H1 (cell line): ENCODE measurements around the gene PTPN3. TPM values are rescaled to one million over a fixed set of nuclear protein-coding genes. Genes with fewer than 3 reads are reported as not detected.

Experiments used
- ASH2L ChIP-seq: fragments of 200-600, 300-600 bp; sonication (generic); IDR thresholded peaks from one replicate; pipeline ENCODE4 v1.7.1; 2017; ENCODE audit warnings: low read length
- CHD7 ChIP-seq: fragments of 300-600 bp; sonication (generic); IDR thresholded peaks from 2 replicates; pipeline ENCODE4 v1.7.1; 2012; ENCODE audit warnings: low read length, moderate library complexity, mild to moderate bottlenecking, inconsistent platforms; ENCODE audit not compliant: insufficient replicate concordance
- EZH2 ChIP-seq: fragments of 200-600 bp; sonication (generic); IDR thresholded peaks from 2 replicates; pipeline ENCODE4 v1.7.1; 2012; ENCODE audit warnings: low read depth, mild to moderate bottlenecking, moderate library complexity, low read length, inconsistent platforms; ENCODE audit not compliant: severe bottlenecking
- GABPA ChIP-seq: IDR thresholded peaks from 2 replicates; pipeline ENCODE4 v1.6.1; 2011; ENCODE audit warnings: mild to moderate bottlenecking, low read length, moderate library complexity, borderline replicate concordance; ENCODE audit not compliant: insufficient read depth
- MAFK ChIP-seq: IDR thresholded peaks from 2 replicates; pipeline ENCODE4 v1.6.1; 2012; ENCODE audit warnings: low read depth, mild to moderate bottlenecking, improper control_type of control experiment, low read length
- NANOG ChIP-seq: IDR thresholded peaks from 2 replicates; pipeline ENCODE4 v1.6.1; 2011; ENCODE audit warnings: low read length, low read depth, mild to moderate bottlenecking, inconsistent platforms; ENCODE audit not compliant: insufficient read depth, poor library complexity, severe bottlenecking
- RNF2 ChIP-seq: fragments of 200-900, 300-1000 bp; sonication (generic); IDR thresholded peaks from 2 replicates; pipeline ENCODE4 v1.7.1; 2016; ENCODE audit warnings: borderline replicate concordance, low read depth, mild to moderate bottlenecking, antibody characterized with exemption, low read length; ENCODE audit not compliant: poor library complexity, severe bottlenecking; ENCODE audit errors: missing control alignments
- USF2 ChIP-seq: IDR thresholded peaks from 2 replicates; pipeline ENCODE4 v1.6.1; 2011; ENCODE audit warnings: low read length, improper control_type of control experiment
- polyA plus RNA-seq, 7 experiments: library from polyadenylated mRNA; depleted of rRNA in 3 of 7; stranded (reverse) in 5 of 7; unstranded in 2 of 7; fragments of >200 nt in 5 of 7; fragments of 200-250 nt in 2 of 7; gene quantifications; 1 replicate in 5 of 7; 2 replicates in 1 of 7; 4 replicates in 1 of 7; pipeline versions ENCODE4 v1.2.1 to v1.2.3, GENCODE V29; 2011 to 2013; ENCODE audit warnings: missing spikeins in 2 of 7, mixed read lengths in 2 of 7
- total RNA-seq: library from RNA; stranded (reverse); fragmentation: NEBNext Ultra II Directional; extraction: Animal tissue kit (Norgen Biotek cat#: 25700); gene quantifications from 2 replicates; pipeline ENCODE4 v1.2.1, GENCODE V29; 2021

Gene PTPN3
- total and polyA plus RNA-seq, 2 of the 8 experiments (the other 6 are each of a cell fraction or from before 2014, with no cell fraction given), result 2.9 to 3.7 TPM

DNA sequence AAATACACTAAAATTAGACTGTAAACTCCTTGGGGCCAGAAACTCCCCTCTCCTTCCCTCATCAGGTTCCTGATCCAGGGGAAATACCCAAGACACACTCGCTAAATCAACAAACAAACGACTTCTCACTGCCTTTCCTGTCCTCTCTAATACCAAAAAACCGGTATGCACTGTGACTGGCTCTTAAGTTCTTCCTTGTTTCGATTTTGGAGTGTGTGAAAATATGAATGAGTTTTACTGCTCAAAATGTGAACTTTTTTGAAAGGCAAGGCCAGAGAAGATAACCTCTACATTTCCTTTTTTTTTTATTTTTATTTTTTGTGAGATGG, 96.2 kb downstream of the PTPN3 start (continued):
- TF ChIP-seq CHD7 (no peak), USF2 (no peak), EZH2 (no peak), GABPA (no peak), RNF2 (no peak), ASH2L (no peak), NANOG (no peak), MAFK (no peak)
